ENCODE measurements around the gene ATP10D.

ATP10D gene

GRCh38 chr4:47598896-47599295 is 113.8 kb downstream of the ATP10D start:
- no peak for DNase-seq

- DNase-seq, result no peak
Measured at GRCh38 chr4:47606482-47606881, 121.4 kb downstream of the ATP10D start.

GRCh38 chr4:47612116-47613023 is 127.3 kb downstream of the ATP10D start:
- no peak for DNase-seq

- DNase-seq, result no peak
Measured at GRCh38 chr4:47615385-47615784, 130.3 kb downstream of the ATP10D start.

GRCh38 chr4:47617607-47618006 is 132.5 kb downstream of the ATP10D start:
- no peak for DNase-seq

- DNase-seq, result no peak
Measured at GRCh38 chr4:47619691-47620090, 134.6 kb downstream of the ATP10D start.

GRCh38 chr4:47621181-47621580 is 136.1 kb downstream of the ATP10D start:
- DNase-seq, result no peak

GRCh38 chr4:47624031-47624441 is 139.0 kb downstream of the ATP10D start:
- DNase-seq, result no peak

GRCh38 chr4:47631161-47631560 is 146.1 kb downstream of the ATP10D start:
- DNase-seq, result no peak

- no peak for DNase-seq
Measured at GRCh38 chr4:47639531-47639930, 154.5 kb downstream of the ATP10D start.

- no peak for DNase-seq
Measured at GRCh38 chr4:47640911-47641310, 155.8 kb downstream of the ATP10D start.

GRCh38 chr4:47641755-47642154 is 156.7 kb downstream of the ATP10D start:
- DNase-seq, result no peak

- no peak for DNase-seq
Measured at GRCh38 chr4:47642191-47642830, 157.2 kb downstream of the ATP10D start.
